HG02943 (cell line): ENCODE results near the gene PHGDH.
"Not testable (repeated sequence)": the region's sequence is repeated elsewhere in the genome, so short reads cannot be mapped to it uniquely, and the experiment has no call there.

Experiments
- ATAC-seq: cut with Tn5 transposase; IDR thresholded peaks from one replicate; pipeline ENCODE4 v1.9.1; 2021; ENCODE audit warnings: mild to moderate bottlenecking, low read depth, moderate library complexity; ENCODE audit not compliant: unreplicated experiment

Gene PHGDH

GRCh38 chr1:119696863-119697262 is 14.9 kb upstream of the PHGDH start:
- not testable (repeated sequence) for ATAC-seq

- no peak for ATAC-seq
Observed at GRCh38 chr1:119697598-119697997, 14.1 kb upstream of the PHGDH start.

DNA sequence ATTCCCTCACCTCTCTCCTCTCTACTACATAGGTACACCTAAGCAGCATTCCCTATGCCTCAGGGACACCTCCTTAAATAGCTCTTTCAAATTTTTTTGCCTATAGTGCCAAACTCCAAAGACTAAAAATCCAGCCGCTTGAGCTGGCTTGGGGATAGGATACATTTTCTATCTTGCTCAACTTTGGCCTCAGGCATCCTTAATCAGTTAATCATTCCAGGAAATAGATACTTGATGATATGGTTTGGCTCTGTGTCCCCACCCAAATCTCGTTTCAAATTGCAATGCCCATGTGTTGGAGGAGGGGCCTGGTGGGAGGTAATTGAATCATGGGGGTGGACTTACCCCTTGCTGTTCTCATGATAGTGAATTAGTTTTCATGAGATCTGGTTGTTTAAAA is 11.4 kb upstream of the PHGDH start:
- ATAC-seq: no peak

- ATAC-seq: no peak
Observed at GRCh38 chr1:119701659-119702058, 10.1 kb upstream of the PHGDH start.

DNA sequence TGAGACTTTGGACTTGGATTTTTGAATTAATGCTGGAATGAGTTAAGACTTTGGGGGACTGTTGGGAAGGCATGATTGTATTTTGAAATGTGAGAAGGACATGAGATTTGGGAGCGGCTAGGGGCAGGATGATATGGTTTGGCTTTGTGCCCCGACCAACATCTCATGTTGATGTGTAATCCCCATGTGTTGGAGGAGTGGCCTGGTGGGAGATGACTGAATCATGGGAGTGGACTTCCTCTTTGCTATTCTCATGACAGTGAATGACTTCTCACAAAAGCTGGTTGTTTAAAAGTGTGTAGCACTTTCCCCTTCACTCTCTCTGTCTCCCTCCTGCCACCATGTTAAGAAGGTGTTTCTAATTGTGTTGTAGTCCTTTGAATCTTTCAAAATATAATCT is 9.3 kb upstream of the PHGDH start:
- ATAC-seq: no peak

DNA sequence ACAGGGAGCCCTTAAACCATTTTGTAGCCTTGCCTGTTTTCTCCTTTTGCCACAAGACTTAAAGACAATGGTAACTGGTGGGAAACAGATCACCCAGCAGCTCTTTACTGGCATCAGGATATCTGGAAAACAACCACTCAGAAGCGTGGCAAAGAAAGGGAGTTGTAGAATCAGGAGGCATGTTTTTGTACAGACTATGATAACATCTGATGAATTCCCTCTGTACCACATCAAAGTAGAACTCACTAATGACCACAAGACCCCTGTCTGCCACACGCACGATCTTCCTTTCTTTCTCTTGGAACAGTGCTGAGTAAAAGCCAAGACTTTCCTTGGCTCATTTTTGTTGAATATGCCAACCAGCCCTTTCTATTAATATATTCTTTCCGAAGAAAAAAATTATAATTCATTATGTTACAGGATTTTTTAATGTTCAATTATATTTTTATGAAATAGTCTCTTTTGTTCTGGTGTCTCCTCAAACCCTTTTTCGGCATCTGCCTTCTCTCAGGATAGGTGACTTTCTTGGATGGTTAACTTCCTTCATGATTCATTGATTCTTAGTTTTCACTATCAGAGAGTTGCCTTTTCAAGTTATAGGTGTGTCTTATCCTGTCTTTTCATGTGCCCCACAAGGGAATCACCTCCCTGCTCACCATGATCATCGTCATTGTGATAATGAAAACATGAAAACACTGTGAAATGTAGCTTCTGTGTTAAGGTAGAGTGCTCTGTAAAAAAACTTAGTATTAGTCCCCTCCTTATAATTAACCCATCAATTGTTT is 7.9 kb upstream of the PHGDH start:
- no peak for ATAC-seq

DNA sequence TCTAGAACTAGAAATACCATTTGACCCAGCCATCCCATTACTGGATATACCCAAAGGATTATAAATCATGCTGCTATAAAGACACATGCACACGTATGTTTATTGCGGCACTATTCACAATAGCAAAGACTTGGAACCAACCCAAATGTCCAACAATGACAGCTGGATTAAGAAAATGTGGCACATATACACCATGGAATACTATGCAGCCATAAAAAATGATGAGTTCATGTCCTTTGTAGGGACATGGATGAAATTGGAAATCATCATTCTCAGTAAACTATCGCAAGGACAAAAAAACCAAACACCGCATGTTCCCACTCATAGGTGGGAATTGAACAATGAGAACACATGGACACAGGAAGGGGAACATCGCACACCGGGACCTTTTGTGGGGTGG is 5.1 kb upstream of the PHGDH start:
- ATAC-seq: not testable (repeated sequence)

DNA sequence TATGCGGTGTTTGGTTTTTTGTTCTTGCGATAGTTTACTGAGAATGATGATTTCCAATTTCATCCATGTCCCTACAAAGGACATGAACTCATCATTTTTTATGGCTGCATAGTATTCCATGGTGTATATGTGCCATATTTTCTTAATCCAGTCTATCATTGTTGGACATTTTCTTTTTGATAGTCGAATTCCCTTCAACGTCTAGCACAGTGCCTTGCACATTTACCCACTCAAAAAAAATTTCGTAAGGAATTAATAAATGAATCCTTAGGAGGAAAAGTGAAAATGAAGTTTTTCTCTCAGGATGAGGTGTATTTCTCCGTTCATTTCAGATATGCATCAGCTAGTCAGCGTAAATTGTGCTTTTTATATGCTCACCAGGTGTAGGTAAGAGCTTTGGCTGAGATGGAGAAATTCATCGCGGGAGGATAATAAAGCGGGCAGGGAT is 354 bp upstream of the PHGDH start:
- ATAC-seq: not testable (repeated sequence)

- ATAC-seq: no peak
Observed at GRCh38 chr1:119712342-119713038, 756 bp downstream of the PHGDH start.

- no peak for ATAC-seq
Observed at GRCh38 chr1:119713039-119713748, 1.5 kb downstream of the PHGDH start.

GRCh38 chr1:119713749-119714456 is 2.2 kb downstream of the PHGDH start:
- ATAC-seq: no peak

DNA sequence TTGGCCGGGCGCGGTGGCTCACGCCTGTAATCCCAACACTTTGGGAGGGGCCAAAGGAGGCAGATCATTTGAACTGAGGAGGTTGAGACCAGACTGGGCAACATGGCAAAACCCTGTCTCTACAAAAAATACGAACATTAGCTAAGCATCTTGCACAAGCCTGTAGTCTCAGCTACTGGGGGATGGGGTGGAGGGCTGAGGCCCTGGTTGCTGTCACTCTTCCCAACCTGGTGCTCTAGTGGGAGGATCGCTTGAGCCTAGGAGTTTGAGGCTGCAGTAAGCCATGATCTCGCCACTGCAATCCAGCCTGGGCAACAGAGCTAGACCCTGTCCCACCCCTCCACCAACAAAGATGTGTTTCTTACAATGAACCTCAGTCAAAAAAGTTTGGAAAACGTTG is 2.8 kb downstream of the PHGDH start:
- no peak for ATAC-seq

GRCh38 chr1:119715542-119715941 is 3.8 kb downstream of the PHGDH start:
- ATAC-seq: no peak

DNA sequence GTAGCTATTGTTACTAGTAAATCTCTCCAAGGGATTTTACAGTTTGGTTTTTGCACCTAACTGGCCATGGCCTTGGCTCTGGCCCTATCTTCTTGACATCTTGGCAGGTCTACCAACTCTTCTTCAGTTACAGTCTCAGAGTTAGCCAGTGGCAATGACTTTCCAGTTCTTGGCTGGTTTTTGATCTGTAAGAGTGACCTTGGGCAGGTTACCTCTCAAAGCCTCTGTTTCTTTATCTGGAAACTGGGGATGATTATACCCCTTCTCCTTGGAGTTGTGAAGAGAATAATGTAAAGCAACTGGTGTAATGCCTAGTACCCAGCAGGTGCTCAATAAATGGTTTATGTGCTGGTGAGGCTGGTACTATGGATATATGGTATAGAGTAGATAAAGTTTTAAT is 6.7 kb downstream of the PHGDH start:
- no peak for ATAC-seq

- no peak for ATAC-seq
Observed at GRCh38 chr1:119718972-119719371, 7.2 kb downstream of the PHGDH start.

DNA sequence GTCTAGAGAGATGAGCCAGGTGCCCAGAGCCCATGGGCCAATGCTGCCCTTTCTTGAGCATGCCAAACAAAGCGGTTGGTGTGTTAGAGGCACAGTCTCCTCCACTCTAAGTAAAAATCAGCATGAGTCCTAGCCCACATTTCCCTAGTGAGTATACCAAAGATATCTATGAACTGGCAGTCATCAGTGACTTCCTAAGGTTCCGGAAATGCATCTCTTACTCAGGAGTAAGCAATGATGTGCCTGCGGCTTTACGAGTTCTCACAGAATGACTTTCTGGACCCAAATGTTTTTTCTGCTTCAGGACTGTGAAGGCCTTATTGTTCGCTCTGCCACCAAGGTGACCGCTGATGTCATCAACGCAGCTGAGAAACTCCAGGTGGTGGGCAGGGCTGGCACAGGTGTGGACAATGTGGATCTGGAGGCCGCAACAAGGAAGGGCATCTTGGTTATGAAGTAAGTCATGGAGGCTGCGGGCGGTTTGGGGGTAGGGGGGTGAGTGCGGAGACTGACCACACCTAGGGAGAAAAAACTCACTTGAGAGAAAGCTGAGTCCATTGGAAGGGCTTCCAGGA is 9.2 kb downstream of the PHGDH start:
- ATAC-seq: no peak

DNA sequence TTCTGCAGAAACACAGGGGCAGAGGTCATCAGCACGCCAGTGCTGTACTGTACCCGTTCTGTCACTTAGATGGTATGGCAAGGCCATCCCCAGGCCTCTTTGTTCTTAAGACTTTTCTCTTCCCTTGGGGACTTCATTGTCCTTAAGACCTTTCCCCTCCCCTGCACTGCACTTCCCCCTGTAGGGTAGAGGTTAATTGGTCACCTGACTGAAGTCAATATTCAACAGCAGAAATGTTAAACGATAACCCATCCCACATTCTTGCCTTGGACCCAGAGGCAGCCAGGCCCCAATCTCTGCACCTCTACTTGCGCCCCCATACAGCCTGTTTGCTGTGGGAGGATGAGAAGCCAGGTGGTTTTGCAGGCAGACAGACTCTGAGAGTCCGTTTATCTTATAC is 10.2 kb downstream of the PHGDH start:
- no peak for ATAC-seq

GRCh38 chr1:119724611-119725218 is 13.0 kb downstream of the PHGDH start:
- ATAC-seq: no peak

- no peak for ATAC-seq
Observed at GRCh38 chr1:119725626-119726025, 13.9 kb downstream of the PHGDH start.

- ATAC-seq: no peak
Observed at GRCh38 chr1:119727991-119728390, 16.3 kb downstream of the PHGDH start.
